Tibial nerve (tissue), 4 donors: ENCODE results near the gene ANKRD11. TPM values are rescaled to one million over a fixed set of nuclear protein-coding genes. Genes with fewer than 3 reads are reported as not detected.

ENCODE experiments used
- DNase-seq, 2 donors: peaks; one replicate each; pipeline ENCODE4 v3.0.0-alpha.2; 2019; ENCODE audit warnings: low spot score in 2 of 2
- H3K27ac ChIP-seq, 4 donors: fragments of 200-600 bp; sonication (generic) in 3 of 4; one replicate each; pipeline ENCODE4 v1.5.1; 2017 to 2019; ENCODE audit warnings: mild to moderate bottlenecking in 1 of 4
- H3K27me3 ChIP-seq, 2 donors: fragments of 200-600 bp; sonication (generic) in 1 of 2; one replicate each; pipeline versions ENCODE4 v1.5.1 to v1.6.0; 2017 to 2019
- H3K36me3 ChIP-seq, 3 donors: fragments of 200-600 bp; sonication (generic); one replicate each; pipeline ENCODE4 v1.5.1; 2018 to 2019
- H3K4me1 ChIP-seq, 4 donors: fragments of 200-600 bp; sonication (generic) in 3 of 4; one replicate each; pipeline ENCODE4 v1.5.1; 2017 to 2019
- H3K4me3 ChIP-seq, 4 donors: fragments of 200-600 bp; sonication (generic) in 3 of 4; one replicate each; pipeline ENCODE4 v1.5.1; 2017 to 2019; ENCODE audit warnings: mild to moderate bottlenecking in 1 of 4, moderate library complexity in 1 of 4
- H3K9me3 ChIP-seq, 4 donors: fragments of 200-600 bp; sonication (generic) in 3 of 4; one replicate each; pipeline ENCODE4 v1.5.1; 2017 to 2019
- EP300 ChIP-seq, 2 donors: sonication (generic); formaldehyde crosslinking; IDR thresholded peaks; one replicate each; pipeline ENCODE4 v1.6.1; 2017; ENCODE audit warnings: antibody characterized with exemption in 2 of 2, mild to moderate bottlenecking in 1 of 2
- POLR2A ChIP-seq, 2 donors: fragments of 450-650 bp; IDR thresholded peaks; one replicate each; pipeline ENCODE4 v1.6.1; 2017; ENCODE audit warnings: antibody characterized with exemption in 2 of 2, mild to moderate bottlenecking in 2 of 2, moderate library complexity in 2 of 2
- WGBS, 2 donors: methylation state at CpG; one replicate each; pipeline ENCODE4 v1.1.5; 2018; 5-methylcytosine and 5-hydroxymethylcytosine counted together
- total RNA-seq, 4 donors: library from RNA; depleted of rRNA; stranded (reverse); fragments of >200 nt; gene quantifications; one replicate each; pipeline ENCODE4 v1.1.0, GENCODE V29; 2016
- TF ChIP-seq, protein P1 (sequence below), 5 experiments: fragments of 200-600 bp in 3 of 5; fragments of 450-650 bp in 2 of 5; sonication (generic) in 3 of 5; IDR thresholded peaks; one replicate each; pipeline ENCODE4 v1.5.1; 2016 to 2019; ENCODE audit warnings: antibody characterized with exemption in 5 of 5, mild to moderate bottlenecking in 3 of 5, moderate library complexity in 2 of 5

ANKRD11 gene
- total RNA-seq, 4 donors from 2014 or later: 104 to 177 (median 112) TPM

DNA sequence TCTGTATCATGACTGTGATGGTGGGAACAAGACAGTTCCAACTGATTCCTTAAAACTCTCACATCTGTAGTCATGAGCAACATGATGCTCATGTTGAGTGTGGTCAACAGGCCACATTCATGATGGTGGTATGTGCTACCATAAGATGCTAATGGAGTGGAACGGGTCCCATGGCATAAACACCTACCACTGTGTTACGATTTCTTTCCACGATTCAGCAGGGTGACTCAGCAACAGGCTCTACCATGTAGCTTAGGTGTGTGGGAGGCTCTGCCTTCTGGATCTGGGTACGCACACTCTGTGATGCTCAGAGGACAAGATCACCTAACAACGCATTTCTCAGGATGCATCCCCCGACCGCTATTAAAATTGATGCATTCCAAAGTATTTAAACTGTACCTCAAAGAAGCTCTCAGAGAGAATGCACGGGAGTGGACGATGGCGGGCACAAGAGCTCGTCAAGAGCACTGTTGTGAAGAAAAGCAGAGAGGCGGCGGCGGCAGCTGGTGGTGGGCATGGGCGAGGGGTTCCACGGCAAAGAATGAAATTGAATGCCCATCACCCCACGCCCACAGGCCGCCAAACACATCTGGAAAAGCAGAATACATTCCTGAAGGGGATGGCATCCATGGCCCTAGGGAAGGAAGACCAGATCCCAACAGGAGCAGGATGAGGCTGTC is 139.5 kb downstream of the ANKRD11 start:
- Histone ChIP-seq H3K4me1 (peaks cover 0 to 50% (median 12%) of the 10 kb centered on the region in 4 donors), H3K27me3 (no peaks in the 10 kb centered on the region), H3K9me3 (no peaks in the 10 kb centered on the region), H3K27ac (no peak overlapping the region), H3K4me3 (no peak overlapping the region), H3K36me3 (no peaks in the 10 kb centered on the region)
- 91 to 93% methylated on average over 18 of the region's 18 CpGs for WGBS, 2 donors
- TF ChIP-seq, protein P1, sequence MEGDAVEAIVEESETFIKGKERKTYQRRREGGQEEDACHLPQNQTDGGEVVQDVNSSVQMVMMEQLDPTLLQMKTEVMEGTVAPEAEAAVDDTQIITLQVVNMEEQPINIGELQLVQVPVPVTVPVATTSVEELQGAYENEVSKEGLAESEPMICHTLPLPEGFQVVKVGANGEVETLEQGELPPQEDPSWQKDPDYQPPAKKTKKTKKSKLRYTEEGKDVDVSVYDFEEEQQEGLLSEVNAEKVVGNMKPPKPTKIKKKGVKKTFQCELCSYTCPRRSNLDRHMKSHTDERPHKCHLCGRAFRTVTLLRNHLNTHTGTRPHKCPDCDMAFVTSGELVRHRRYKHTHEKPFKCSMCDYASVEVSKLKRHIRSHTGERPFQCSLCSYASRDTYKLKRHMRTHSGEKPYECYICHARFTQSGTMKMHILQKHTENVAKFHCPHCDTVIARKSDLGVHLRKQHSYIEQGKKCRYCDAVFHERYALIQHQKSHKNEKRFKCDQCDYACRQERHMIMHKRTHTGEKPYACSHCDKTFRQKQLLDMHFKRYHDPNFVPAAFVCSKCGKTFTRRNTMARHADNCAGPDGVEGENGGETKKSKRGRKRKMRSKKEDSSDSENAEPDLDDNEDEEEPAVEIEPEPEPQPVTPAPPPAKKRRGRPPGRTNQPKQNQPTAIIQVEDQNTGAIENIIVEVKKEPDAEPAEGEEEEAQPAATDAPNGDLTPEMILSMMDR (IDR thresholded peaks at IDR 0.05): no peak
- TF ChIP-seq POLR2A (IDR thresholded peaks at IDR 0.05) (no peak), EP300 (IDR thresholded peaks at IDR 0.05) (no peak)
- no peak for DNase-seq

DNA sequence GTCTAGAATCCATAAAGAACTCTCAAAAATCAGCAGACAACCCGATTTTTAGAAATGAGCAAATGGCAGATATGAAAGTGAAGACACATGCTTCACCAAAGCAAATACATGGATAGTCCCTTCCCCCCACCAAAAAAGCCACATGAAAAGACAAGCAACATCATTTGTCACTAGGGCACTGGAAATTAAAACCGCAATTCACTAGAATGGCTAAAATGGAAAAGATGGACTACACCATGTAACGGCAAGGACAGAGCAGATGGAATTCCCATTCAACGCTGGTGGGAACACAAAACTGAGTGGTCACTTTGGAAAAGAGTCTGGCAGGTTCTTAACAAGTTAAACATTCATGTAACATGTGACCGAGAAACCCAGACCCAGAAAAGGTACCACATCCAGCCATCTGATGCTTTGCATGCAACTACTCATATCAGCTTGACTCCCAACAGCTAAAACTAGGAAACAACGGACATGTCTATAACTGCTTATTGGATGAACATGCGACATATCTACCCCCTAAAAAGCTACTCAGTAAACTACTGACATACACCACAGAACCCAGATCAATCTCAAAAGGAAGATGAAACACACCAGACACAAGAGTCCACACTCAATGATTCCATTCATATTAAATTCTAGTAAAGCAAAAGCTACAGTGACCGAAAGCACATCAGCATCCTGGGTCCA is 140.3 kb downstream of the ANKRD11 start:
- Histone ChIP-seq H3K9me3 (no peaks in the 10 kb centered on the region), H3K36me3 (no peaks in the 10 kb centered on the region), H3K4me3 (no peak overlapping the region), H3K4me1 (peaks cover 0 to 55% (median 18%) of the 10 kb centered on the region in 4 donors), H3K27ac (no peak overlapping the region), H3K27me3 (no peaks in the 10 kb centered on the region)
- DNase-seq: no peak
- WGBS, 2 donors: 90 to 91% methylated on average over 8 of the region's 8 CpGs
- TF ChIP-seq, protein P1 (IDR thresholded peaks at IDR 0.05): no peak
- TF ChIP-seq EP300 (IDR thresholded peaks at IDR 0.05): no peak
- TF ChIP-seq POLR2A (IDR thresholded peaks at IDR 0.05): no peak

DNA sequence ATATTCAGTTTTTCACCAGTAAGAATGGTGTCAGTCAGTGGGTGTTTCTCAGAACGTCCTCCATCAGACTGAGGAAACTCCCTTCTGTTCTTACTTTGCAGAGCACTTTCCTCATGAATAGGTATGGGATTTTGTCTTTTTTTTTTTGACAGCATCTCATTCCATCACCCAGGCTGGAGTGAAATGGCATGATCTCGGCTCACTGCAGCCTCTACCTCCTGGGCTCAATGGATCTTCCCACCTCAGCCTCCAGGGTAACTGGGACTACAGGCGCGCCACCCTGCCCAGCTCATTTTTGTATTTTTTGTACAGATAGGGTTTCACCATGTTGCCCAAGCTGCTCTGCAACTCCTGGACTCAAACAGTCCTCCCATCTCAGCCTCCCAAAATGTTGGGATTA is 142.6 kb downstream of the ANKRD11 start:
- 94% methylated on average over 4 of the region's 4 CpGs for WGBS, 2 donors
- no peaks in the 10 kb centered on the region for H3K9me3 ChIP-seq
- H3K27ac ChIP-seq: no peak overlapping the region
- no peak for DNase-seq
- no peak overlapping the region for H3K4me3 ChIP-seq
- no peak for TF ChIP-seq EP300 (IDR thresholded peaks at IDR 0.05)
- no peak for TF ChIP-seq POLR2A (IDR thresholded peaks at IDR 0.05)
- TF ChIP-seq, protein P1 (IDR thresholded peaks at IDR 0.05): no peak
- no peaks in the 10 kb centered on the region for H3K27me3 ChIP-seq
- no peaks in the 10 kb centered on the region for H3K36me3 ChIP-seq
- peaks cover 0 to 55% (median 27%) of the 10 kb centered on the region in 4 donors for H3K4me1 ChIP-seq

DNA sequence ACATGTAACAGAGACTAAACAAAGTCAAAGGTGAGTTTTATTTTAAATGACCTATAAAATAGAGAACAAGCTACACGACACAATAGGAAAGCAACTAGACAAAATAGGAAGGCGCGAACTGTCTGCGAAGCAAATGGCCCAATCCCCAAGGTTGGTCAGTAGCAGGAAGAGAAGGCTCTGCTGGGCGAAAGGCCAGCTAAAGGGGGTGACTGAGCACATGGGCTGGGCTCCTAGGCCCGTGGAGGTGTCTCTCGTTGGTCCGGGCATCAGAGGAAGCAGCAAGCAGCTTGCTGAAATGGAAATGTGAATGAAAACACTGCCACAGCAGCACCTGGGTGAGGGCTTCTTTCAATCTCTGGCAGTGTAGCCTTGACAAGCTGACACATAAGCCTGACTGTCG is 143.5 kb downstream of the ANKRD11 start:
- no peak for DNase-seq
- Histone ChIP-seq H3K4me1 (peaks cover 0 to 45% (median 23%) of the 10 kb centered on the region in 4 donors), H3K9me3 (no peaks in the 10 kb centered on the region), H3K27me3 (no peaks in the 10 kb centered on the region), H3K27ac (no peak overlapping the region), H3K36me3 (no peaks in the 10 kb centered on the region), H3K4me3 (no peak overlapping the region)
- WGBS, 2 donors: 82% methylated on average over 9 of the region's 9 CpGs
- TF ChIP-seq EP300 (IDR thresholded peaks at IDR 0.05) (no peak), POLR2A (IDR thresholded peaks at IDR 0.05) (no peak)
- TF ChIP-seq, protein P1 (IDR thresholded peaks at IDR 0.05): no peak

DNA sequence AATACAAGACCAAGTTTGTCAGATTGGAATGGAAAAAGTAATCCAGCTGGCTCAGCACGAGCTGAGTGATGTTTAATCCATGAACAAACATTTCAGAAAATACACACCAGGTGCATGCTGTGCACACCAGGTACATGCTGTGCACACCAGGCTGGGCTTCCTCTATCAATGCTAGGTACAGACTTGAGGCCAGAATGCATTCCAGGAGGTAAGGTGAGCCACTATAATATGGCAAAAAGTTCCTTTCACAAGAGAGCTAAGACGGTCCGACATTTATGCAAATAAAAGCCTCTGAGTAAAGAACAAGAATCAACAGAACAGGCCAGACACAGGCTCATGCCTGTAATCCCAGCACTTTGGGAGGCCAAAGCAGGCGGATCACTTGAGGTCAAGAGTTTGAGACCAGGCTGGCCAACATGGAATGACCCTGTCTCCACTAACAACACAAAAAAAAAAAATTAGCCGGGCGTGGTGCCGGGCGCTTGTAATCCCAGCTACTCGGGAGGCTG is 144.7 kb downstream of the ANKRD11 start:
- peaks cover 0 to 51% (median 26%) of the 10 kb centered on the region in 4 donors for H3K4me1 ChIP-seq
- WGBS, 2 donors: 49 to 53% methylated on average over 9 of the region's 9 CpGs
- H3K4me3 ChIP-seq: no peak overlapping the region

More for the DNA sequence above, 144.7 kb downstream of the ANKRD11 start:
- no peak for TF ChIP-seq EP300 (IDR thresholded peaks at IDR 0.05)
- TF ChIP-seq POLR2A (IDR thresholded peaks at IDR 0.05): no peak
- TF ChIP-seq, protein P1 (IDR thresholded peaks at IDR 0.05): no peak
- H3K36me3 ChIP-seq: no peaks in the 10 kb centered on the region
- H3K9me3 ChIP-seq: no peaks in the 10 kb centered on the region
- H3K27ac ChIP-seq: peak overlapping the region in 1 of 4 donors; percentile 45
- no peaks in the 10 kb centered on the region for H3K27me3 ChIP-seq
- DNase-seq: no peak
